GM19468 (cell line): ENCODE data around the gene AP1G1.
"Not testable (repeated sequence)": the region's sequence is repeated elsewhere in the genome, so short reads cannot be mapped to it uniquely, and the experiment has no call there.

Experiments used
- ATAC-seq: cut with Tn5 transposase; IDR thresholded peaks from one replicate; pipeline ENCODE4 v1.9.1; 2021; ENCODE audit warnings: mild to moderate bottlenecking, moderate library complexity, moderate number of reproducible peaks; ENCODE audit not compliant: unreplicated experiment; ENCODE audit errors: extremely low read depth

Gene AP1G1

GRCh38 chr16:71811261-71811803, 2.7 kb upstream of the AP1G1 start:
- ATAC-seq, result no peak

DNA sequence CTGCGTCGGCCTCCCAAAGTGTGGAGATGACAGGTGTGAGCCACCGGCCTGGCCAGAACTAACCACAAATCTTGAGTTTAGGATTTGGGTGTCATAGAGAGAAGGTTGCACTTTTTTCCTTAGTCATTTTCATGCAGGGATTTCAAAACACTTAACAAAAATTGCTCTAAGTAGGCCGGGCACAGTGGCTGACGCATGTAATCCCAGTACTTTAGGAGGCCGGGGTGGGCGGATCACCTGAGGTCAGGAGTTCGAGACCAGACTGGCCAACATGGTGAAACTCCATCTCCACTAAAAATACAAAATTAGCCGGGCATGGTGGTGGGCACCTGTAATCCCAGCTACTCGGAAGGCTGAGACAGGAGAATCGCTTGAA, 1.5 kb upstream of the AP1G1 start:
- not testable (repeated sequence) for ATAC-seq

- peak; percentile 8 for ATAC-seq
These were observed 585 bp downstream of the AP1G1 start for GRCh38 chr16:71807905-71808592.

DNA sequence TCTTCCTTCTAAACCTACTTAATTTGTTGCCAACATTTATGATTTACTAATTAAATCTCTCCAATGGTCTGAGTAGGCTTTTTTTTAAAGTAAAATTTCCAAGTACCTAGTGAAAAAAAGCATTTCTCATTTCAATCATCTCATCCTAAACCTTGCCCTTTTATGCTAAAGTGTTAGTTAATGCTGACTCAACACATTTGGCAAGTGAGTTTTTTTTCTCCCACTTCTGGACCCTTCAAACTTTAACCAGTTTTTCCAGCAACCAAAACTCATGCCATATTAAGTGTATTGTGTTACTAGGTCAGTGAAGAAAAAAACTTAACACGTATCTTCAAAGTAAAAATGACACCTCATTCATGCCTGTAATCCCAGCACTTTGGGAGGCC, 5.3 kb downstream of the AP1G1 start:
- no peak for ATAC-seq

- ATAC-seq, result no peak
These were observed 12.0 kb downstream of the AP1G1 start for GRCh38 chr16:71796501-71797097.

DNA sequence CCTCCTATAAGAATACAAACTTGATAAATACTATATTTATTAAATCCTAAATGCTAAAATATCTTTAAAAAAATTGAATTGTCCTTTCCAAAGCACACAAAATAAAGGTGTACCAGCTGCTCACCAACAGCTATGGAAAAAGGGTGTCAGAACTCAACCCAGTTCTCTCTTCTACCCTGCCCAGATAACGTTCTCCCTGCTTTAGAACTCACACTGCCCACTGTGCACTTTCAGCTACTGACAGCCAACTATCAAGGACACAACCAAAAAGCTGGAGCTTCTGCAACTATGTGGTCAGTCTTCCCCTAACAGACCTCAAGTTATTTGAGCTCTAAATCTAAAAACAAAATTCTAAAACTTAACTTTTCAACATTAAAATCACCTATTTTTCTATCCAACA, 13.7 kb downstream of the AP1G1 start:
- ATAC-seq, result no peak

- ATAC-seq, result no peak
These were observed 14.6 kb downstream of the AP1G1 start for GRCh38 chr16:71794018-71794417.

DNA sequence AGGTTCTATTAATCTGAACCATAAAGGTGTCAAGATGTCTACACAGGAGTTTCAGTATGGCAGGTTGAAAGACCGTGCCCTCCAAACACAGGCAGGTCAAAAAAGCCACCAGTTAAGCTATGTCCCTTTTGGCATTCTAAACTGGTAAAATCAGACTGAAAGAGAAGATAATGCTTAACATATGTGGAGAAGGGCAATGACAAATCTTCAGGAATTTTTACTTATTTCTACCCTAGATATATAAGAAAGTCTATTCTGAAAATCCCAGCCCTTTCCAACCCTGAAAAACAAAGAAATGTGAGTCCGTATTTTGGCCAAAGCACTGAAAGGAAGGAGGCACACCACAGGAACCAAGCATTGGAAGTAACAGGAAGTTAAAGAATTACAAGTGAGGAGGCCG, 16.5 kb downstream of the AP1G1 start:
- ATAC-seq, result no peak

DNA sequence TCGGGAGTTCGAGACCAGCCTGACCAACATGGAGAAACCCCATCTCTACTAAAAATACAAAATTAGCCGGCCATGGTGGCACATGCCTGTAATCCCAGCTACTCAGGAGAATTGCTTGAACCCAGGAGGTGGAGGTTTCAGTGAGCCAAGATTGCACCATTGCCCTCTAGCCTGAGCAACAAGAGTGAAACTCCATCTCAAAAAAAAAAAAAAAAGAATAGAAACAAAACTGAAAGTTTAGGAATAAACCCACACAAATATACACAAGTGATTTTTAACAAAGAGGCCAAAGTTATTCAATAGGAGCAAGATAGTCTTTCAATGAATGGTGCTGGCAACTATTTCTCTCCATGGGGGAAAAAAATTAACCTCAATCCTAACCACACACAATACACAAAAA, 18.3 kb downstream of the AP1G1 start:
- ATAC-seq, result not testable (repeated sequence)

DNA sequence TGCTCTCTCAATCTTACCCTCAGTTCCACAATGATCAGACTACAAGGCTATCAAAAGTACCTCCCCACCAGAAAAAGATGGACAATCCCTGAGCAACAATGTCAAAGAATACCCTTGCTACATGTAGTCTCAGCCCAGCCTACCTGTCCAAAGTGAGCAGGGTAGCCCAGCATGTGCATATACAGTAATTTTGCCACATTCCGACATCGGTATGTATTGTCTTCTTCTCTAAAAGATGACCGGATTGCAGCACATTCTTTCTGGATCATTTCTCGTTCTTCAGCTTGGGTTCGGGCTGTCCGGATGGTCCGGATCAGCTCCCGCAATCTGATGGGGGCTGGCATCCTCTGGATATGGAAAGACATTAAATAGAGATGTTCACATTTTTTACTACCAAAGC, 19.5 kb downstream of the AP1G1 start:
- no peak for ATAC-seq

DNA sequence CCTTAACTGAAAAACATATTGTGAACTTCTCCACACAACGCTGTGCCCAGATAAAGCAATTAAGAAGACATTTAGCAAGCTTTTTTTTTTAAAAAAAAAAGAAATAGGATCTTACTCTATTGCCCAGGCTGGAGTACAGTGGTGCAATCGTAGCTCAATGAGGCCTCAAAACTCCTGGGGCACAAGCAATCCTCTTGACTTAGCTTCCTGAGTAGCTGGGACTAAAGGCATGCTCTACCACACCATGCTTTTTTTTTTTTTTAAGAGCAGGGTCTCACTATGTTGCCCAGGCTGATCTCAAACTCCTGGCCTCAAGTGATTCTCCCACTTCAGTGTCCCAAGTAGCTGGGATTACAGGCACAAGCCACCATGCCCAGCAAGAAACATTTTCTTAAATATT, 20.1 kb downstream of the AP1G1 start:
- ATAC-seq, result no peak

DNA sequence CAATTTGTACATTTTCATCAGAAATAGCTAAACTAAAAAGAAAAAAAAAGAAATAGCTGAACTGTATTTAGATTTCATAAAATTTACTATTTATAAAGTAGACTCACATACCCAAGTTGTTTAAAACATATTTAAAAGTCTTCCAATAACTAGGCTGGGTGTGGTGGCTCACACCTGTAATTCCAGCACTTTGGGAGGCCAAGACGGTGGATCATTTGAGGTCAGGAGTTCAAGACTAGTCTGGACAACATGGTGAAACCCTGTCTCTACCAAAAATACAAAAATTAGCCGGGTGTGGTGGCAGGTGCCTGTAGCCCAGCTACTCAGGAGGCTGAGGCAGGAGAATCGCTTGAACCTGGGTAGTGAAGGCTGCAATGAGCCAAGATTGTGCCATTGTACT, 23.5 kb downstream of the AP1G1 start:
- not testable (repeated sequence) for ATAC-seq

DNA sequence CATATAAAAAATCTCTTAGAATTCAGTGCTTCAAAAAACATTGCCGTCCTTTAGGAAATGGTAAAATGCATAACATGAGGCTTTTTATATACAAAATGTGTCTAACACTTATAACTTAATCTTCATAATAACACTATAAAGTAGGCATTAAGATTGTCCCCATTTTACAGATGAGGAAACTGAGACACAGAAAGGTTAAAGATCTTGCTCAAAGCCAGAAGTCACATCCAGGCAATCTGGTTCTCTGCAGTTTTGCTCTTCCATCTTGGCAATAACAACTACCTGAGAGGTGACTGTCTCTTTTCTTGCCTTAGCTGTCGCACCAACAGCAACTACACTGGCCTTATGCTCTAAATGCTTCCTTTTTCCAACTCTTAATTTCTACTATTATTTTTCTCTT, 24.5 kb downstream of the AP1G1 start:
- no peak for ATAC-seq

DNA sequence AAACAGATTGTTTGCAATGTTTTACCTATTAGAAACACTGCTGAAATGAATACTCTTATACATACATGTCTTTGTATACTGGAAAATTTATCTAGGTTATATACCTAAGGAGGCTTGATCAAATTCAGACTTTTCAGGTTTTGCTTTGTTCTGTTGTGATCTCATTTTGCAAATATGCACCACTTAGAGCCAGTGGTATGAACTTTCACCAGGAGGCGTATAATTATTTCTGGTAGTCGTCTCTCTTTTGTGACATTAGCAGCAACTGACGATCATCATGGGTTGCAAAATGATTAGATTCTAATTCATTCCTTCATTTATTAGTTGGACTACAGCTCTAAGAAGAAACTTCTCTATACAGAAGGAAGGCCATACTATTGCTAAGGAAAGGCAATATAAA, 26.9 kb downstream of the AP1G1 start:
- ATAC-seq, result no peak

DNA sequence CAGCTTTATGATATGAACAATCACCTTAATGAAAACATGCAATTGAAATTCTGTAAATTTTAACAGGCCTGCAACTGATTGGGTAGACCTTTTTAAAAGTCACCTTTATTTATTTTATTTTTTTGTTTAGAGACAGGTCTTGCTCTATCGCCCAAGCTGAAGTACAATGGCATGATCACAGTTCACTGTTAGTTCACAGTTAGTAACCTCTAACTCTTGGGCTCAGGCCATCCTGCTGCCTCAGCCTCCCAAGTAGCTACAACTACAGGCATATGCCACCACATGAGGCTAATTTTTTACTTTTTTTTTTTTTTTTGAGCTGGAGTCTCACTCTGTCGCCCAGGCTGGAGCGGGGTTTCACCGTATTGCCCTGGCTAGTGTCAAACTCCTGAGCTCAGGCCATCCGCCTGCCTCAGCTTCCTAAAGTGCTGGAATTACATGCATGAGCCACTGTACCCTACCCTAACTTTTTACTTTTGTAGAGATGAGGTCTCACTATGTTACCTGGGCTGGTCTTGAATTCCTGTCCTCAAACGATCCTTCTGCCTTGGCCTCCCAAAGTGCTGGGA, 28.0 kb downstream of the AP1G1 start:
- ATAC-seq, result no peak

DNA sequence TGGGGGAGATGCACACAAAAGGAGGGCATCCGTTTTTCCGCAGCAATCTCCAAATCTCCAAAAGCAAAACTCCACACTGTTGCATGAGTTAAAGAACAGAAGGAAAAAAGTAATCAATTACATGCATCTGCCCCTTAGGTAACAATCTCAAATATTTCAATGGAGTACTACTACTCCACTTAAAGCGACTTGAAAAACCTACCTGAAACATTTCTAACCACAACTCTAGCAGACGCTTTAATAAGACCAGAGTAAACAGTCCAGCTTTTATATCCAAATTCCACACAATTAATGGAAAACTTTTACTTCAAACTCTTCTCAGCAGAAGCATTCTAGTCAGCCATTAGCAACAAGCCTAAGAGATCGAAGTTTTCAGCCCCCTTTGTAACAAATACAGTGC, 29.9 kb downstream of the AP1G1 start:
- no peak for ATAC-seq

GRCh38 chr16:71777329-71777728, 31.3 kb downstream of the AP1G1 start:
- ATAC-seq, result no peak

GRCh38 chr16:71775949-71776348, 32.7 kb downstream of the AP1G1 start:
- ATAC-seq, result no peak

DNA sequence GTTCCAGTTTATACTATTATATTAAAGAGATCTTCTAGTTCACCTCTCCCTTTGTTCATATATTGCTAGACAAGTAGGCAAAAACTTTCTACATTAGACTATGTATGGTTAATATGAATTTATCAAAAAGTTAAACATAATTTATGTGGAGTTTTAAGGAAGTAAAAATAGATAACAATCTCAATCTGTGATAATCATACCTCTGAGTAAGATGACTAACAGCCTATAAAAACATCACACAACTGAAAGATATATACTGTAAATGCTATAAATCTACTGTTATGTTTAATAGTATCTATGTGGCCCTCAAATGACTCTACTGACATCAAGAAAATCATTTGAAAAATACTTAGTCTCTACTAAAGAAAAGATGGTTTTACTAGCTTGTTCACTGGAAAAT, 37.1 kb downstream of the AP1G1 start:
- no peak for ATAC-seq

- ATAC-seq, result no peak
These were observed 39.4 kb downstream of the AP1G1 start for GRCh38 chr16:71769222-71769621.

DNA sequence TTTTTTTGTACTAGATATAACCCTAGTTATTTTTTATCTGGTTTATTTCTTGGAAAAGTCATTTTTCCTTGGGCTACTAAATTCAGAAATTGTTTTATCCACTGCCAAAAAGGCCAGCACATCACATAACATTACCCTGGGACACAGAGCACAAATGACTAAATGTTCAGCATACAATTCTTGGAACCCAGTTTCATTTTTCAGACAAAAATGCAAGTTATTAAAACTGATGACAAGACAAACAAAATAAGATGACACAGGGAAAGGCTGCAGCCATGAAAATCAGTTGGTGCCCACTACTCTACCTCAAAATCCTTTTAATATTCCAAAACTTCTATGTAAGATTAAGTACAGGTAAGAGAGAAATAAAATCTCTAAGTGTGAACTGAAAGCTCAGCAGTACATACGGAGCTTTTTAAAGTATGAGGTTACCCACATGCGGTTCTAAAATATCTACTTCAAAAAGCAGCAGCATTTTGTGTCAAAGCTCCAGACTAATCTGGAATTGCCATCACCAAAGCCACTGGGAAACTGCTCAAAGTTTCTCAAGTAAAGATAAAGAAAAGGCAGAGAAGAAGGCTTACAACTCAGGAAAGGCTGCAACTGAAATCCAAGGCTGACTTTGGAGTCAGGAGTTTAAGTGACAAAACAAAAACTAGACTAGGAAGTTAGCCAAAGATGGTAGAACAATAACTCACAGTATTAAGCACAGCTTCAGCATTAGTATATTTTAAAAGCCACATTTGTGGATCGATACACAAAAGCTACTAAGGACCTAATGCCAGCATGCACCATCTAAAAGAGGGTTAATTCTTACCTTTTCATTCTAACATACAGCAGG, 41.4 kb downstream of the AP1G1 start:
- ATAC-seq, result no peak
